GM13977 (cell line): ENCODE measurements around the gene SPSB3.

Source experiments
- DNase-seq: peaks from one replicate; pipeline ENCODE4 v3.0.0; 2012; ENCODE audit warnings: low spot score
- in situ Hi-C: fragments of 300-500 bp; cut with MboI; formaldehyde crosslinking; loops from one replicate; pipeline ENCODE4 v1.12.0; 2022; ENCODE audit warnings: low sequenced_read_pairs, low pct_unique_long_range_greater_than_20kb, mixed read lengths, inconsistent platforms; ENCODE audit not compliant: unreplicated experiment
- TF ChIP-seq, protein P1 (sequence below): IDR thresholded peaks from 2 replicates; pipeline ENCODE4 v1.5.1; 2012; ENCODE audit warnings: mild to moderate bottlenecking, control low read depth; ENCODE audit not compliant: insufficient read depth; ENCODE audit errors: extremely low read depth, missing control alignments

Gene SPSB3

DNA sequence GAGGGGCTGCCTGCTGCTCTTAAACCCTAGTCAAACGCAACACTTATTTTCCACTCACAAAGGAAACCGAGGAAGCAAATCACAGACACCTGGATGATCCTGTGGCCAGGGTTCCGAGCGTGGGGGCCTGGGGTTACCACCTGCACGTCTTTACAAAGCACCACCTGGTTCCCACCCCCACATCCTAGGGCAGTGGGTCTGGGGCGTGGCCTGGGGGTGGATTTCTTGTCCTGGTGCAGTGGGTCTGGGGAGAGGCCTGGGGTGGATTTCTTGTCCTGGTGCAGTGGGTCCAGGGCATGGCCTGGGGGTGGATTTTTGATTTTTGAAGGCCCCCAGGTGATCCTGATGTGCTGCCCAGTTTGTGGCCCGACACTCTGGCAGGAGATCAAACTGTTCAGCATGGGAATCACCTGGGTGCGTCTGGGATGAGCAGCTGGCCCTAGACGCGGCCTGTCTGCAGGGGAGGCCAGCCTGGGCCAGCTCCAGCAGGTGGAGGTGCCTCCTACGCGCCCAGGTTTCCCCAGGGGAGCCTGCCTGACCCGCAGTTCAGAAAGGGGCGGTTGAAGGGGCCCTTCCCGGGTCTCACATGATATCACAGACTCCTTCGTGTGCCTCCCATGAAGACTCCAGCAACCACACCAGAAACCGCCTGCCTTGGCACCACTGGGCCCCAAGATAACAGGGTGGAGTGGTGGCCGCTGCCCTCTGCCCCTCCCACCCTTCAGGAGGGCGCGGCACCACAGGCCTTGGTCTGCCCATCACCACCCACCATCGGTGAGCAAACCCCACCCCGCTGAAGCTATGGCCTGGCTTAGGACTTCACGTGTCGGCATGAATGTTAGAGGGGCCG lies 38.0 kb upstream of the SPSB3 start:
- TF ChIP-seq, protein P1, sequence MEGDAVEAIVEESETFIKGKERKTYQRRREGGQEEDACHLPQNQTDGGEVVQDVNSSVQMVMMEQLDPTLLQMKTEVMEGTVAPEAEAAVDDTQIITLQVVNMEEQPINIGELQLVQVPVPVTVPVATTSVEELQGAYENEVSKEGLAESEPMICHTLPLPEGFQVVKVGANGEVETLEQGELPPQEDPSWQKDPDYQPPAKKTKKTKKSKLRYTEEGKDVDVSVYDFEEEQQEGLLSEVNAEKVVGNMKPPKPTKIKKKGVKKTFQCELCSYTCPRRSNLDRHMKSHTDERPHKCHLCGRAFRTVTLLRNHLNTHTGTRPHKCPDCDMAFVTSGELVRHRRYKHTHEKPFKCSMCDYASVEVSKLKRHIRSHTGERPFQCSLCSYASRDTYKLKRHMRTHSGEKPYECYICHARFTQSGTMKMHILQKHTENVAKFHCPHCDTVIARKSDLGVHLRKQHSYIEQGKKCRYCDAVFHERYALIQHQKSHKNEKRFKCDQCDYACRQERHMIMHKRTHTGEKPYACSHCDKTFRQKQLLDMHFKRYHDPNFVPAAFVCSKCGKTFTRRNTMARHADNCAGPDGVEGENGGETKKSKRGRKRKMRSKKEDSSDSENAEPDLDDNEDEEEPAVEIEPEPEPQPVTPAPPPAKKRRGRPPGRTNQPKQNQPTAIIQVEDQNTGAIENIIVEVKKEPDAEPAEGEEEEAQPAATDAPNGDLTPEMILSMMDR, result no peak
- in situ Hi-C loops, result no loop called here
- no peak for DNase-seq

DNA sequence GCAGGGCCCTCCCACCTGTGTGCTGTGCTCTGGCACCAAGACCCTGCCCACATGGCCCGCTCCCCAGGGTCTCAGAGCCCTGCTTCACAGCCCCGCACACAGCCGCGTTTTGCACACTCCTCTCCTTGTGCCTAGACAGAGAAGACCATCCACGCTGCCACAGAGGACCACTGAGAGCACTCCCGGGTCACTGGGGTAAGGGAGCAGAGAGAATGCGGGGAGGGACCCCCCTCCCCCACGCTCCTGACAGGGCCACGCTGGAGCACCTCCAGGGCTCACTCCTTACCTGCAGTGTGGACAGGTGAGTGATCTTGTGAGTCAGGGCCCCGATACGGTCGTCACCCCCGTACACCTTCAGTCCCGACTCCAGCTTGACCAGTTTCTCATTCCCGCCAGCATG lies 37.2 kb upstream of the SPSB3 start:
- in situ Hi-C loops, result no loop called here

DNA sequence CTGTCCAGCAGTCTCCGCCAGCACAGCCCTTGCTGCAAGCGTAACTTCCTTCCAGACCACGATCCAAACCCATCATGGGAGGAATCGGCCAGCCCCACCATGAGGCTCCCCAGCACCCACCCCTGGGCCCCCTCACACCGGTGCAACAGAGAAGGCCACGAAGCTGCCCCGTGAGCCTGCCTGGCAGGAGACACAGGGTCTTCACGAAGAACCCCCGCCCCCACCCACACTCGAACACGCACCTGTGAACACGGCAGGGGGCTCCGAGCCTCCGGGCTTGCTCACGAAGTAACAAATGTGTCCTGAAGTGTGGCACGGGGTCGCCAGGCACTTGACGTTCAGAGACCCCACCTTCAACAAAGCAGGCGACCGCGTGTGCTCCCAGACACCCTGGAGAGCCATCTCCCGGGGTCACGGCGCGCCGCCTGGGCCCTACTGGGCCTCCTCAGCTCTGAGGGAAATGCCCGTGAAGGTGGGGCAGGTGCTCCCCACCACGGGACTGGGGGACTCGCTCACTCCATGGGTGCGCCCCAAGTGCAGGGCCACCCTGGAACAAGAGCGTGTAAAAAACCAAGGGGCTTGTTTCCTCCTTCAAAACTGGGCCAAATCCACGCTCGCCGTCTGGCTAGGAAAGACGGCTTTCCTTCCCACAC lies 36.6 kb upstream of the SPSB3 start:
- in situ Hi-C loops, result no loop called here
- no peak for DNase-seq
- TF ChIP-seq, protein P1, result no peak

More for the DNA sequence above, 37.2 kb upstream of the SPSB3 start:
- TF ChIP-seq, protein P1, result no peak
- no peak for DNase-seq

DNA sequence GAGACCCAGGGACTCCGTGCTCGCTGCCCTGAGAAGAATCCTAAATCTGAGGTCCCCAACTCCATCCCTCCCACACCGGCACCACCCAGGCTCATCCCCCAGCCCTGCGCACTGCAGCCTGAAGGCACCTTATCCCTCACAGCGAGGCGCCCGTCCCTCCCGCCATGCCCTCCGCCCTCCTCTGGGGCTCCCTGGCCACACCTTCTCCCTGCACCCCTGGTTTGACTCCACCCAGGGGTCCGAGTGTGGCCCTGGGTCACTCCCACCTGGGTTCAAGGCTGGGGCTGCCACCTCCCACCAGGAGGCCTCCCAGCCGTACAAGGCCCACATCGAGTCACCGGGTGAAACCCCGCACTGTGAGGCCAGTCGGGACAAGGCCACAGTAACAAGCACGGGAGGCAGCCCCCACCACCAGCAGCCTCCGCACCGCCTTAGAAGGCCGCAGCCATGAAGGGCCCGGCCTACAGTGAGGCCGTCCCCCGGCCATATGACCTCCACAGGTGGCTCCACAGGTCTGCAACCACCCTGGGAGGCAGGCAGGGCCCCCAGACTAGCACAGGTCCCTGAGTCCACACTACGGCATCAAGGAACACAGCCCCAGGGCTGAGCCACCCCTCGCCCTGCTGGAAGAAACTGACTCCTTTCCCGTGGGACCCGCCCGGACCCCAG lies 36.0 kb upstream of the SPSB3 start:
- TF ChIP-seq, protein P1, result no peak
- no peak for DNase-seq
- in situ Hi-C loops, result no loop called here

DNA sequence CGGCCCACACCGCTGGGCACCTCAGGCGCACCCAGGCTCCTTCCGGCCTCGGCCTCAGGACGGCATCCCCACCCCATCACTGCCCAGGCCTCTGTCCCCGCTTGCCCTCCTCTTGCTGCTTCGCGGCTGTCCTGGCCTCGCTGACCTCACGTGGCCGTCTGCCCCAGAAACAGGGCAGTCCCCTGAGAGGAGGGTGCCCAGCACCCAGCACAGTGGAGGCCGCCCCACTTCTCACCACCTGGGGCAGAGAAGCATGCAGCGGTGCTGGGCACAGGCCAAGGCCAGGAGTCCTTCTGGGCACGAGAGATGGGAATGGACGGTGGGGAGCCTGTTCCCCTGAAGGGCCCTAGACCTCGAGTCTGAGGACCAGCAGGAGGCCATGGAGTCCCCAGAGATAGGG lies 35.3 kb upstream of the SPSB3 start:
- in situ Hi-C loops, result no loop called here

DNA sequence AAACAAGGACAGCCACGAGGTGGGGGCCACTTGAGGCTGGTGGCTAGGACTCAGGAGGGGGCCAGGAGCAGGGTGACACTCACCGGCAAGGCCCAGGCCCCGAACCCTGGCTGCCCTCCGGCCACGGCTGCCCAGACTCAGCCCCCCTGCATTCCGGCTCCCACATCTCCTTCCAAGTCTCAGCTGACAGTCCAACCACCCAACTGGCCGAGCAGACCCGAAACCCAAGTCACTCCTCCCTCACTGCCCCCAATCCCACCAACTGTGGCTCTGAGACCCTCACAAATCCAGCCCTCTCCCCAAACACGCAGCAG lies 34.9 kb upstream of the SPSB3 start:
- TF ChIP-seq, protein P1, result no peak
- in situ Hi-C loops, result no loop called here
- DNase-seq, result no peak

More for the DNA sequence above, 35.3 kb upstream of the SPSB3 start:
- TF ChIP-seq, protein P1, result no peak
- no peak for DNase-seq
